ENCODE data around the gene TMEM35A.

DNA sequence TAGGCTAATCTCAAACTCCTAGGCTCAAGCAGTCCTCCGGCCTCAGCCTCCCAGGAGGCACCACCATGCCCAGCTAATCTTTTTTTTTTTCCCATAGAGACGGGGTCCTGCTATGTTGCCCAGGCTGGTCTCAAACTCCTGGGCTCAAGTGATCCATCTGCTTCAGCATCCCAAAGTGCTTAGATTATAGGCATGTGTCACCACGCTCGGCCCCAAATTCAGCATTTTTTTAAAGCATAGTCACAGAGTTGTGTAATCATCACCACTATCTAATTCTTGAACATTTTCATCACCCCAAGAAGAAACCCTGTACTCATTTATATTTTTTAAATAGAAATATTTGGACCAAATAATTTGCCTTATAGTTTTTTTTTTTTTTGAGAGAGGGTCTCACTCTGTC is 29.6 kb downstream of the TMEM35A start:
- TF ChIP-seq EZH2 (IDR thresholded peaks at IDR 0.05; ENCODE audit: borderline replicate concordance, insufficient read depth, low read length, poor library complexity, severe bottlenecking) (no peak), RAD21 (conservative IDR thresholded peaks at IDR 0.05) (no peak), REST (IDR thresholded peaks at IDR 0.05; ENCODE audit: borderline replicate concordance) (no peak), TAF1 (IDR thresholded peaks at IDR 0.05; ENCODE audit: low read depth) (no peak), EP300 (conservative IDR thresholded peaks at IDR 0.05; ENCODE audit: poor library complexity, severe bottlenecking) (no peak), SMC3 (conservative IDR thresholded peaks at IDR 0.05; ENCODE audit: poor library complexity) (no peak), POLR2AphosphoS5 (IDR thresholded peaks at IDR 0.05) (no peak)
- TF ChIP-seq, protein P1, sequence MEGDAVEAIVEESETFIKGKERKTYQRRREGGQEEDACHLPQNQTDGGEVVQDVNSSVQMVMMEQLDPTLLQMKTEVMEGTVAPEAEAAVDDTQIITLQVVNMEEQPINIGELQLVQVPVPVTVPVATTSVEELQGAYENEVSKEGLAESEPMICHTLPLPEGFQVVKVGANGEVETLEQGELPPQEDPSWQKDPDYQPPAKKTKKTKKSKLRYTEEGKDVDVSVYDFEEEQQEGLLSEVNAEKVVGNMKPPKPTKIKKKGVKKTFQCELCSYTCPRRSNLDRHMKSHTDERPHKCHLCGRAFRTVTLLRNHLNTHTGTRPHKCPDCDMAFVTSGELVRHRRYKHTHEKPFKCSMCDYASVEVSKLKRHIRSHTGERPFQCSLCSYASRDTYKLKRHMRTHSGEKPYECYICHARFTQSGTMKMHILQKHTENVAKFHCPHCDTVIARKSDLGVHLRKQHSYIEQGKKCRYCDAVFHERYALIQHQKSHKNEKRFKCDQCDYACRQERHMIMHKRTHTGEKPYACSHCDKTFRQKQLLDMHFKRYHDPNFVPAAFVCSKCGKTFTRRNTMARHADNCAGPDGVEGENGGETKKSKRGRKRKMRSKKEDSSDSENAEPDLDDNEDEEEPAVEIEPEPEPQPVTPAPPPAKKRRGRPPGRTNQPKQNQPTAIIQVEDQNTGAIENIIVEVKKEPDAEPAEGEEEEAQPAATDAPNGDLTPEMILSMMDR (IDR thresholded peaks at IDR 0.05; ENCODE audit: poor library complexity, severe bottlenecking) = no peak

Data from neural cell (in vitro differentiated cells).